GM18870 (cell line): Measurements from ENCODE around the gene ALG14.
"Not testable (repeated sequence)": the region's sequence is repeated elsewhere in the genome, so short reads cannot be mapped to it uniquely, and the experiment has no call there.

ENCODE experiments used
- ATAC-seq: cut with Tn5 transposase; IDR thresholded peaks from one replicate; pipeline ENCODE4 v1.9.1; 2021; ENCODE audit warnings: moderate library complexity; ENCODE audit not compliant: unreplicated experiment

ALG14 gene

GRCh38 chr1:95012389-95012788, 60.4 kb downstream of the ALG14 start:
- no peak for ATAC-seq

GRCh38 chr1:95010158-95010557, 62.6 kb downstream of the ALG14 start:
- ATAC-seq: no peak

- ATAC-seq: no peak
These were observed 65.1 kb downstream of the ALG14 start for GRCh38 chr1:95007687-95008086.

GRCh38 chr1:95006681-95007080, 66.1 kb downstream of the ALG14 start:
- no peak for ATAC-seq

- ATAC-seq: no peak
These were observed 67.2 kb downstream of the ALG14 start for GRCh38 chr1:95005584-95005983.

GRCh38 chr1:95004013-95004412, 68.7 kb downstream of the ALG14 start:
- ATAC-seq: no peak

GRCh38 chr1:95003433-95003738, 69.4 kb downstream of the ALG14 start:
- no peak for ATAC-seq

GRCh38 chr1:95002540-95003432, 70.0 kb downstream of the ALG14 start:
- ATAC-seq: no peak

- ATAC-seq: no peak
These were observed 70.6 kb downstream of the ALG14 start for GRCh38 chr1:95002164-95002539.

GRCh38 chr1:94999456-95000131, 73.2 kb downstream of the ALG14 start:
- ATAC-seq: no peak

GRCh38 chr1:94998748-94999147, 74.0 kb downstream of the ALG14 start:
- no peak for ATAC-seq

- ATAC-seq: no peak
These were observed 74.6 kb downstream of the ALG14 start for GRCh38 chr1:94998114-94998513.

- not testable (repeated sequence) for ATAC-seq
These were observed 77.2 kb downstream of the ALG14 start for GRCh38 chr1:94995536-94995935.

- ATAC-seq: no peak
These were observed 77.9 kb downstream of the ALG14 start for GRCh38 chr1:94994805-94995204.

GRCh38 chr1:94993931-94994645, 78.7 kb downstream of the ALG14 start:
- no peak for ATAC-seq

- no peak for ATAC-seq
These were observed 79.7 kb downstream of the ALG14 start for GRCh38 chr1:94992863-94993563.

GRCh38 chr1:94992161-94992560, 80.6 kb downstream of the ALG14 start:
- ATAC-seq: no peak

GRCh38 chr1:94989911-94990473, 82.8 kb downstream of the ALG14 start:
- no peak for ATAC-seq

- no peak for ATAC-seq
These were observed 83.4 kb downstream of the ALG14 start for GRCh38 chr1:94989398-94989797.

- ATAC-seq: no peak
These were observed 84.4 kb downstream of the ALG14 start for GRCh38 chr1:94988356-94988755.

GRCh38 chr1:94986783-94987182, 86.0 kb downstream of the ALG14 start:
- ATAC-seq: no peak
